HCT116 (cell line): ENCODE data around the gene CCDC15. TPM values are rescaled to one million over a fixed set of nuclear protein-coding genes. Genes with fewer than 3 reads are reported as not detected.

Experiments used
- ATAC-seq: fragments of 200-7000 bp; cut with Tn5 transposase; 2 replicates; pipeline ENCODE4 v1.9.1; 2020; ENCODE audit warnings: mild to moderate bottlenecking, moderate library complexity
- BruUV-seq: library from RNA; stranded (reverse); fragments of 400-500 nt; replicated peaks from 2 replicates; lab custom pipeline; 2021; lab: Mats Ljungman, UMichigan
- CTCF ChIA-PET: fragments of 300-600 bp; sonication (Branson Sonifier 250); formaldehyde crosslinking; loops from one replicate; lab custom pipeline; 2021; ENCODE audit warnings: antibody characterized with exemption; lab: Charles Lee
- POLR2A ChIA-PET: fragments of 300-600, 350-600 bp; sonication (Branson Sonifier 250); formaldehyde crosslinking; loops from one replicate; lab custom pipeline; 2021; ENCODE audit warnings: antibody characterized with exemption; lab: Charles Lee
- RAD21 ChIA-PET, 2 experiments: fragments of 300-600 bp; sonication (Branson Sonifier 250); formaldehyde crosslinking; loops; one replicate each; lab custom pipeline; 2023; ENCODE audit warnings: low total read pairs in 2 of 2; ENCODE audit not compliant: uncharacterized antibody in 2 of 2, unreplicated experiment in 2 of 2, low non-redundant PET in 1 of 2; lab: Charles Lee
- DNase-seq: peaks from one replicate; pipeline ENCODE4 v3.0.0-alpha.2; 2010; ENCODE audit warnings: low read depth, low spot score
- H2AFZ ChIP-seq: fragments of 200-600 bp; shearing (Covaris generic), sonication (generic); 2 replicates; pipeline ENCODE4 v1.6.1; 2017; ENCODE audit warnings: low read depth, mixed run types, mixed read lengths, antibody characterized with exemption, low read length; ENCODE audit not compliant: poor library complexity, severe bottlenecking
- H3K27ac ChIP-seq: 2 replicates; pipeline ENCODE4 v1.5.1; 2012; ENCODE audit warnings: low read depth, low read length
- H3K27me3 ChIP-seq: fragments of 200-600 bp; sonication (generic); 2 replicates; pipeline ENCODE4 v1.6.1; 2016; ENCODE audit warnings: mixed run types, low read length, mixed read lengths; ENCODE audit not compliant: insufficient read depth
- H3K36me3 ChIP-seq, 2 experiments: fragments of 200-500 bp in 1 of 2; fragments of 200-600 bp in 1 of 2; sonication (Bioruptor generic) in 1 of 2; sonication (generic) in 1 of 2; 2 replicates each; pipeline versions ENCODE4 v1.5.1 to v1.6.1; 2014 to 2016; ENCODE audit warnings: low read length in 2 of 2, inconsistent platforms in 1 of 2, mixed read lengths in 1 of 2, mixed run types in 1 of 2; ENCODE audit not compliant: insufficient read depth in 2 of 2, control insufficient read depth in 1 of 2
- H3K4me1 ChIP-seq, 2 experiments: fragments of 200-600 bp in 1 of 2; sonication (generic) in 1 of 2; 2 replicates each; pipeline versions ENCODE4 v1.5.1 to v1.6.1; 2012 to 2017; ENCODE audit warnings: low read length in 2 of 2, inconsistent platforms in 1 of 2, mild to moderate bottlenecking in 1 of 2, mixed read lengths in 1 of 2, mixed run types in 1 of 2, moderate library complexity in 1 of 2; ENCODE audit not compliant: insufficient read depth in 2 of 2, control insufficient read depth in 1 of 2
- H3K4me2 ChIP-seq: fragments of 200-600 bp; sonication (generic); 2 replicates; pipeline ENCODE4 v1.6.1; 2017; ENCODE audit warnings: mixed run types, low read length, mixed read lengths
- H3K4me3 ChIP-seq, 2 experiments: fragments of 200-600 bp in 1 of 2; sonication (generic) in 1 of 2; replicated peaks in 1 of 2; 2 replicates each; pipeline ENCODE4 v1.5.1; 2011 to 2016; ENCODE audit warnings: low read length in 2 of 2, control low read depth in 1 of 2, low read depth in 1 of 2, mild to moderate bottlenecking in 1 of 2, mixed read lengths in 1 of 2, mixed run types in 1 of 2
- H3K79me2 ChIP-seq: fragments of 200-600 bp; sonication (generic); 2 replicates; pipeline ENCODE4 v1.6.1; 2017; ENCODE audit warnings: mild to moderate bottlenecking, mixed run types, low read length, moderate library complexity, mixed read lengths; ENCODE audit not compliant: insufficient read depth
- H3K9ac ChIP-seq: fragments of 200-600 bp; sonication (generic); 2 replicates; pipeline ENCODE4 v1.6.1; 2016; ENCODE audit warnings: low read length, mixed read lengths
- H3K9me2 ChIP-seq: fragments of 200-600 bp; sonication (generic), shearing (Covaris generic); 2 replicates; pipeline ENCODE4 v1.6.1; 2017; ENCODE audit warnings: mixed run types, mild to moderate bottlenecking, moderate library complexity; ENCODE audit not compliant: insufficient read depth
- H3K9me3 ChIP-seq, 2 experiments: fragments of 200-500 bp in 1 of 2; fragments of 200-600 bp in 1 of 2; sonication (Bioruptor generic) in 1 of 2; sonication (generic) in 1 of 2; 2 replicates each; pipeline ENCODE4 v1.6.1; 2014 to 2017; ENCODE audit warnings: low read length in 2 of 2, mixed read lengths in 2 of 2, inconsistent platforms in 1 of 2, low read depth in 1 of 2, mild to moderate bottlenecking in 1 of 2, mixed run types in 1 of 2, moderate library complexity in 1 of 2; ENCODE audit not compliant: control insufficient read depth in 1 of 2, insufficient read depth in 1 of 2
- H4K20me1 ChIP-seq: fragments of 200-600 bp; sonication (generic), shearing (Covaris generic); 2 replicates; pipeline ENCODE4 v1.6.1; 2017; ENCODE audit warnings: mixed run types, mild to moderate bottlenecking, moderate library complexity; ENCODE audit not compliant: insufficient read depth
- CBX3 ChIP-seq: IDR thresholded peaks from 2 replicates; pipeline ENCODE4 v1.6.1; 2012; ENCODE audit warnings: low read depth
- CEBPB ChIP-seq: IDR thresholded peaks from 2 replicates; pipeline ENCODE4 v1.6.1; 2012; ENCODE audit warnings: low read depth
- EGR1 ChIP-seq: IDR thresholded peaks from 2 replicates; pipeline ENCODE4 v1.6.1; 2012; ENCODE audit warnings: low read depth
- ELF1 ChIP-seq: IDR thresholded peaks from 2 replicates; pipeline ENCODE4 v1.6.1; 2012; ENCODE audit warnings: low read depth, borderline replicate concordance
- EZH2phosphoT487 ChIP-seq: fragments of 200-600 bp; IDR thresholded peaks from 2 replicates; pipeline ENCODE4 v1.6.1; 2018; ENCODE audit warnings: antibody characterized with exemption, borderline replicate concordance
- FOSL1 ChIP-seq: IDR thresholded peaks from 2 replicates; pipeline ENCODE4 v1.6.1; 2012; ENCODE audit warnings: low read depth
- POLR2A ChIP-seq: IDR thresholded peaks from 2 replicates; pipeline ENCODE4 v1.7.0; 2011; ENCODE audit warnings: borderline replicate concordance; ENCODE audit not compliant: insufficient read depth, insufficient read length; ENCODE audit errors: extremely low read depth
- POLR2AphosphoS5 ChIP-seq: IDR thresholded peaks from 2 replicates; pipeline ENCODE4 v1.6.1; 2011; ENCODE audit warnings: mild to moderate bottlenecking, low read depth, low read length, moderate library complexity
- SIN3A ChIP-seq: IDR thresholded peaks from 2 replicates; pipeline ENCODE4 v1.6.1; 2012; ENCODE audit warnings: low read depth
- SP1 ChIP-seq: IDR thresholded peaks from 2 replicates; pipeline ENCODE4 v1.6.1; 2012; ENCODE audit warnings: low read depth
- TCF7L2 ChIP-seq: IDR thresholded peaks from 2 replicates; pipeline ENCODE4 v1.7.0; 2011; ENCODE audit warnings: borderline replicate concordance, inconsistent platforms; ENCODE audit not compliant: insufficient read depth, insufficient read length; ENCODE audit errors: extremely low read depth
- ZFX ChIP-seq: fragments of 450-650 bp; IDR thresholded peaks from 2 replicates; pipeline ENCODE4 v1.6.1; 2017
- intact Hi-C: fragments of 100-400 bp; cut with micrococcal nuclease; formaldehyde crosslinking; loops from 2 replicates; pipeline ENCODE4 v1.10.0; 2022
- total RNA-seq: library from RNA; stranded (reverse); gene quantifications from one replicate; pipeline ENCODE4 v1.2.1, GENCODE V29; 2021; ENCODE audit not compliant: unreplicated experiment
- TF ChIP-seq, protein P1 (sequence below): IDR thresholded peaks from 2 replicates; pipeline ENCODE4 v1.6.1; 2012; ENCODE audit warnings: low read depth
- TF ChIP-seq, protein P2 (sequence below), 3 experiments: fragments of 200-600 bp in 1 of 3; sonication (generic) in 1 of 3; IDR thresholded peaks in 2 of 3; conservative IDR thresholded peaks in 1 of 3; 2 replicates each; pipeline ENCODE4 v1.5.1; 2012 to 2017; ENCODE audit warnings: low read depth in 2 of 3, low read length in 2 of 3, antibody characterized with exemption in 1 of 3, borderline replicate concordance in 1 of 3, control low read depth in 1 of 3, mild to moderate bottlenecking in 1 of 3, mixed read lengths in 1 of 3, mixed run types in 1 of 3, moderate library complexity in 1 of 3; ENCODE audit not compliant: insufficient read depth in 1 of 3
- TF ChIP-seq, protein P3 (sequence below): IDR thresholded peaks from 2 replicates; pipeline ENCODE4 v1.6.1; 2011; ENCODE audit warnings: mild to moderate bottlenecking, low read length, moderate library complexity; ENCODE audit not compliant: insufficient replicate concordance; ENCODE audit errors: extremely low read depth

Gene CCDC15
- total RNA-seq, 1 experiment from 2014 or later: 2.4 TPM

DNA sequence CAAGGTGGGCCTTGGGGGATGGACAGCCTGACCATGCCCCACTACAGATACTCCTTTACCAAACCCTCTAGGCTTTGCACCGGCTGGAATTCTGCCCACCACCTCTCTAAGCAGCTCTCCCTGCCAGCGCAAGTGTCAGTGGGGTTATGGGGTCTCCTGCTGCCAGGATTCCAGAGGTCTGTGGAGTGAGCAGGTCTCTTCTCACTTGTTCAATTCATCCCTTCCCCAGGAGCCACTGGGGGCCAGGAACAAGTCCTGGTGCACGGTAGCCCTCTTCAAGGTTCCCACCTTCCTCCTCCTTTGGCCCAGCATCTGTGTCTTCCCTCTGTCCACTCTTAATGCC lies 30.5 kb downstream of the CCDC15 start:
- TF ChIP-seq FOSL1: no peak
- TF ChIP-seq, protein P1, sequence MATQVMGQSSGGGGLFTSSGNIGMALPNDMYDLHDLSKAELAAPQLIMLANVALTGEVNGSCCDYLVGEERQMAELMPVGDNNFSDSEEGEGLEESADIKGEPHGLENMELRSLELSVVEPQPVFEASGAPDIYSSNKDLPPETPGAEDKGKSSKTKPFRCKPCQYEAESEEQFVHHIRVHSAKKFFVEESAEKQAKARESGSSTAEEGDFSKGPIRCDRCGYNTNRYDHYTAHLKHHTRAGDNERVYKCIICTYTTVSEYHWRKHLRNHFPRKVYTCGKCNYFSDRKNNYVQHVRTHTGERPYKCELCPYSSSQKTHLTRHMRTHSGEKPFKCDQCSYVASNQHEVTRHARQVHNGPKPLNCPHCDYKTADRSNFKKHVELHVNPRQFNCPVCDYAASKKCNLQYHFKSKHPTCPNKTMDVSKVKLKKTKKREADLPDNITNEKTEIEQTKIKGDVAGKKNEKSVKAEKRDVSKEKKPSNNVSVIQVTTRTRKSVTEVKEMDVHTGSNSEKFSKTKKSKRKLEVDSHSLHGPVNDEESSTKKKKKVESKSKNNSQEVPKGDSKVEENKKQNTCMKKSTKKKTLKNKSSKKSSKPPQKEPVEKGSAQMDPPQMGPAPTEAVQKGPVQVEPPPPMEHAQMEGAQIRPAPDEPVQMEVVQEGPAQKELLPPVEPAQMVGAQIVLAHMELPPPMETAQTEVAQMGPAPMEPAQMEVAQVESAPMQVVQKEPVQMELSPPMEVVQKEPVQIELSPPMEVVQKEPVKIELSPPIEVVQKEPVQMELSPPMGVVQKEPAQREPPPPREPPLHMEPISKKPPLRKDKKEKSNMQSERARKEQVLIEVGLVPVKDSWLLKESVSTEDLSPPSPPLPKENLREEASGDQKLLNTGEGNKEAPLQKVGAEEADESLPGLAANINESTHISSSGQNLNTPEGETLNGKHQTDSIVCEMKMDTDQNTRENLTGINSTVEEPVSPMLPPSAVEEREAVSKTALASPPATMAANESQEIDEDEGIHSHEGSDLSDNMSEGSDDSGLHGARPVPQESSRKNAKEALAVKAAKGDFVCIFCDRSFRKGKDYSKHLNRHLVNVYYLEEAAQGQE: no peak
- no peak for TF ChIP-seq CEBPB
- no peak for TF ChIP-seq ZFX
- TF ChIP-seq, protein P2, sequence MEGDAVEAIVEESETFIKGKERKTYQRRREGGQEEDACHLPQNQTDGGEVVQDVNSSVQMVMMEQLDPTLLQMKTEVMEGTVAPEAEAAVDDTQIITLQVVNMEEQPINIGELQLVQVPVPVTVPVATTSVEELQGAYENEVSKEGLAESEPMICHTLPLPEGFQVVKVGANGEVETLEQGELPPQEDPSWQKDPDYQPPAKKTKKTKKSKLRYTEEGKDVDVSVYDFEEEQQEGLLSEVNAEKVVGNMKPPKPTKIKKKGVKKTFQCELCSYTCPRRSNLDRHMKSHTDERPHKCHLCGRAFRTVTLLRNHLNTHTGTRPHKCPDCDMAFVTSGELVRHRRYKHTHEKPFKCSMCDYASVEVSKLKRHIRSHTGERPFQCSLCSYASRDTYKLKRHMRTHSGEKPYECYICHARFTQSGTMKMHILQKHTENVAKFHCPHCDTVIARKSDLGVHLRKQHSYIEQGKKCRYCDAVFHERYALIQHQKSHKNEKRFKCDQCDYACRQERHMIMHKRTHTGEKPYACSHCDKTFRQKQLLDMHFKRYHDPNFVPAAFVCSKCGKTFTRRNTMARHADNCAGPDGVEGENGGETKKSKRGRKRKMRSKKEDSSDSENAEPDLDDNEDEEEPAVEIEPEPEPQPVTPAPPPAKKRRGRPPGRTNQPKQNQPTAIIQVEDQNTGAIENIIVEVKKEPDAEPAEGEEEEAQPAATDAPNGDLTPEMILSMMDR (IDR thresholded peaks at IDR 0.05 in 2 of 3, conservative IDR thresholded peaks at IDR 0.05 in 1 of 3; ENCODE audit: borderline replicate concordance in 1 of 3, insufficient read depth in 1 of 3, low read depth in 2 of 3, low read length in 2 of 3): no peak
- TF ChIP-seq POLR2A: no peak
- no peak for TF ChIP-seq TCF7L2
- TF ChIP-seq, protein P3, sequence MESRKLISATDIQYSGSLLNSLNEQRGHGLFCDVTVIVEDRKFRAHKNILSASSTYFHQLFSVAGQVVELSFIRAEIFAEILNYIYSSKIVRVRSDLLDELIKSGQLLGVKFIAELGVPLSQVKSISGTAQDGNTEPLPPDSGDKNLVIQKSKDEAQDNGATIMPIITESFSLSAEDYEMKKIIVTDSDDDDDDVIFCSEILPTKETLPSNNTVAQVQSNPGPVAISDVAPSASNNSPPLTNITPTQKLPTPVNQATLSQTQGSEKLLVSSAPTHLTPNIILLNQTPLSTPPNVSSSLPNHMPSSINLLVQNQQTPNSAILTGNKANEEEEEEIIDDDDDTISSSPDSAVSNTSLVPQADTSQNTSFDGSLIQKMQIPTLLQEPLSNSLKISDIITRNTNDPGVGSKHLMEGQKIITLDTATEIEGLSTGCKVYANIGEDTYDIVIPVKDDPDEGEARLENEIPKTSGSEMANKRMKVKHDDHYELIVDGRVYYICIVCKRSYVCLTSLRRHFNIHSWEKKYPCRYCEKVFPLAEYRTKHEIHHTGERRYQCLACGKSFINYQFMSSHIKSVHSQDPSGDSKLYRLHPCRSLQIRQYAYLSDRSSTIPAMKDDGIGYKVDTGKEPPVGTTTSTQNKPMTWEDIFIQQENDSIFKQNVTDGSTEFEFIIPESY: no peak
- no peak for TF ChIP-seq SIN3A
- TF ChIP-seq EGR1: no peak
- TF ChIP-seq EZH2phosphoT487: no peak
- TF ChIP-seq POLR2AphosphoS5: no peak
- TF ChIP-seq SP1: no peak
- no peak for TF ChIP-seq CBX3
- no peak for TF ChIP-seq ELF1
- Histone ChIP-seq H3K9me3 (peaks cover 0 to 5% of the 10 kb centered on the region in 2 experiments; a peak in 1 of 4 replicates), H3K9me2 (no peaks in the 10 kb centered on the region), H2AFZ (no peak overlapping the region), H3K79me2 (no peaks in the 10 kb centered on the region), H3K36me3 (no peaks in the 10 kb centered on the region), H3K27me3 (no peaks in the 10 kb centered on the region), H3K4me2 (no peak overlapping the region), H3K9ac (no peak overlapping the region), H3K4me3 (no peak overlapping the region), H4K20me1 (no peaks in the 10 kb centered on the region), H3K4me1 (no peaks in the 10 kb centered on the region), H3K27ac (no peak overlapping the region)
- DNase-seq (no peak), ATAC-seq (no peak)
- RAD21 ChIA-PET: no interaction called here
- no TSS peak for BruUV-seq
- POLR2A ChIA-PET: no interaction called here
- intact Hi-C loops: no loop called here
- CTCF ChIA-PET: no interaction called here
